ENCODE data around the gene CPA1. TPM values are rescaled to one million over a fixed set of nuclear protein-coding genes. Genes with fewer than 3 reads are reported as not detected.

The CPA1 gene
- total and polyA plus RNA-seq, 10 of the 15 experiments (the other 5 are each of a cell fraction or from before 2014, with no cell fraction given), result 8.0 TPM; not detected in 9

GRCh38 chr7:130350945-130351790 lies 29.1 kb upstream of the CPA1 start (continued):
- TF ChIP-seq BHLHE40 (IDR thresholded peaks at IDR 0.05; ENCODE audit: borderline replicate concordance in 1 of 2, low read depth in 2 of 2, low read length in 1 of 2), result no peak; a peak in 1 of 4 replicates
- TF ChIP-seq SKIL (IDR thresholded peaks at IDR 0.05; ENCODE audit: low read depth, poor library complexity, severe bottlenecking), result no peak
- TF ChIP-seq EGR1 (IDR thresholded peaks at IDR 0.05; ENCODE audit: borderline replicate concordance in 1 of 2, low read depth in 2 of 2, low read length in 2 of 2), result peak in 1 of 2 experiments; percentile 50; a peak in 1 of 3 replicates
- TF ChIP-seq MAX (IDR thresholded peaks at IDR 0.05; ENCODE audit: low read depth, low read length), result no peak
- peak; percentile 47; the same call in 1 of the 2 replicates for TF ChIP-seq IRF4 (IDR thresholded peaks at IDR 0.05; ENCODE audit: low read depth, low read length)
- peak; percentile 74 to 80 for TF ChIP-seq IKZF2 (IDR thresholded peaks at IDR 0.05)
- no peak for TF ChIP-seq CHD2 (IDR thresholded peaks at IDR 0.05; ENCODE audit: borderline replicate concordance, low read depth, low read length)
- TF ChIP-seq TCF12 (IDR thresholded peaks at IDR 0.05; ENCODE audit: low read depth, low read length), result 0 out of 2 replicates have a peak, but pooled peaks have one; percentile 58
- TF ChIP-seq POLR2AphosphoS2 (IDR thresholded peaks at IDR 0.05; ENCODE audit: low read depth, low read length), result no peak
- TF ChIP-seq CEBPZ (IDR thresholded peaks at IDR 0.05; ENCODE audit: low read depth, low read length), result no peak
- TF ChIP-seq BCL3 (IDR thresholded peaks at IDR 0.05; ENCODE audit: borderline replicate concordance, insufficient read depth, low read depth, low read length, poor library complexity, severe bottlenecking), result peak; percentile 95
- TF ChIP-seq MEF2A (IDR thresholded peaks at IDR 0.05; ENCODE audit: insufficient read depth, low read depth, low read length), result peak; percentile 77
- TF ChIP-seq RB1 (IDR thresholded peaks at IDR 0.05; ENCODE audit: borderline replicate concordance), result no peak
- no peak for TF ChIP-seq MYC (IDR thresholded peaks at IDR 0.05; ENCODE audit: insufficient read depth, insufficient read length, insufficient replicate concordance, low read length, severe bottlenecking)
- TF ChIP-seq ZNF217 (IDR thresholded peaks at IDR 0.05), result no peak
- no peak for TF ChIP-seq RCOR1 (conservative IDR thresholded peaks at IDR 0.05; ENCODE audit: low read depth, low read length)
- no peak for TF ChIP-seq LARP7 (IDR thresholded peaks at IDR 0.05)
- TF ChIP-seq MLLT1 (IDR thresholded peaks at IDR 0.05), result no peak
- peak; percentile 0; the same call in 1 of the 2 replicates for TF ChIP-seq RAD21 (IDR thresholded peaks at IDR 0.05; ENCODE audit: insufficient read depth, low read depth, low read length)
- TF ChIP-seq MTA3 (IDR thresholded peaks at IDR 0.05; ENCODE audit: borderline replicate concordance, low read length), result no peak
